CD4-positive, alpha-beta T cell (primary cell): ENCODE measurements around the gene TBCD. TPM values are rescaled to one million over a fixed set of nuclear protein-coding genes. Genes with fewer than 3 reads are reported as not detected.

Experiments
- ATAC-seq: fragments of 200-7000 bp; cut with Tn5 transposase; one replicate; pipeline ENCODE4 v1.10.0; 2022; ENCODE audit warnings: mild to moderate bottlenecking; ENCODE audit not compliant: poor library complexity
- CTCF ChIA-PET: fragments of 350-600 bp; sonication (Branson Sonifier 250); formaldehyde crosslinking; loops from one replicate; lab custom pipeline; 2021; ENCODE audit warnings: antibody characterized with exemption, inconsistent platforms; lab: Charles Lee
- POLR2A ChIA-PET: fragments of 350-600 bp; sonication (Branson Sonifier 250); formaldehyde crosslinking; loops from one replicate; lab custom pipeline; 2021; ENCODE audit warnings: antibody characterized with exemption, inconsistent platforms; lab: Charles Lee
- DNase-seq, 14 experiments: peaks; one replicate each; pipeline ENCODE4 v3.0.0-alpha.2; 2013 to 2020; ENCODE audit warnings: mixed read lengths in 2 of 14
- H3K27ac ChIP-seq, 2 donors: one replicate each; pipeline versions ENCODE4 v1.5.1 to v1.7.0; 2013; ENCODE audit warnings: low read length in 2 of 2, low read depth in 1 of 2, mild to moderate bottlenecking in 1 of 2
- H3K27me3 ChIP-seq, 2 experiments: 1 replicate in 1 of 2; 2 replicates in 1 of 2; pipeline versions ENCODE4 v1.6.1 to v1.7.0; 2013; ENCODE audit warnings: low read length in 2 of 2, control low read depth in 1 of 2, mild to moderate bottlenecking in 1 of 2, moderate library complexity in 1 of 2; ENCODE audit not compliant: insufficient read depth in 2 of 2, control insufficient read depth in 1 of 2
- H3K36me3 ChIP-seq: one replicate; pipeline ENCODE4 v1.6.1; 2013; ENCODE audit warnings: low read length, control low read depth; ENCODE audit not compliant: insufficient read depth
- H3K4me1 ChIP-seq: one replicate; pipeline ENCODE4 v1.6.1; 2013; ENCODE audit warnings: low read length, control low read depth; ENCODE audit not compliant: insufficient read depth
- H3K4me3 ChIP-seq: one replicate; pipeline ENCODE4 v1.5.1; 2013; ENCODE audit warnings: mild to moderate bottlenecking, low read length, moderate library complexity
- H3K9me3 ChIP-seq, 2 experiments: 1 replicate in 1 of 2; 2 replicates in 1 of 2; pipeline versions ENCODE4 v1.6.1 to v1.7.0; 2013; ENCODE audit warnings: low read length in 2 of 2, mild to moderate bottlenecking in 2 of 2, control low read depth in 1 of 2, moderate library complexity in 1 of 2; ENCODE audit not compliant: control insufficient read depth in 1 of 2, insufficient read depth in 1 of 2
- H3K27ac Mint-ChIP-seq: one replicate; pipeline ENCODE4 v1.8.0; 2020; ENCODE audit warnings: mixed read lengths
- H3K27me3 Mint-ChIP-seq: one replicate; pipeline ENCODE4 v1.8.0; 2021; ENCODE audit warnings: mixed read lengths
- H3K36me3 Mint-ChIP-seq: one replicate; pipeline ENCODE4 v1.8.0; 2021; ENCODE audit warnings: low read depth, mixed read lengths
- H3K4me1 Mint-ChIP-seq: one replicate; pipeline ENCODE4 v1.8.0; 2021; ENCODE audit warnings: low read depth, mixed read lengths
- H3K4me3 Mint-ChIP-seq: one replicate; pipeline ENCODE4 v1.8.0; 2020; ENCODE audit warnings: mild to moderate bottlenecking, mixed read lengths
- H3K9me3 Mint-ChIP-seq: one replicate; pipeline ENCODE4 v1.8.0; 2020; ENCODE audit warnings: mixed read lengths
- CTCF ChIP-seq: fragments of 200-600 bp; IDR thresholded peaks from one replicate; pipeline ENCODE4 v1.8.0; 2022; ENCODE audit warnings: antibody characterized with exemption, mild to moderate bottlenecking
- intact Hi-C, 2 experiments: fragments of 100-400 bp; cut with DNase I in 1 of 2; cut with micrococcal nuclease in 1 of 2; formaldehyde crosslinking; loops; one replicate each; pipeline versions ENCODE4 v1.15.1 to v1.9.0; 2023 to 2025; cut with DNase I, micrococcal nuclease
- total RNA-seq, 174 experiments: library from RNA in 2 of 174; stranded (reverse) in 2 of 174; gene quantifications; one replicate each; pipeline ENCODE4 v1.2.3 and lab custom pipeline; 2021 to 2026

The TBCD gene
- total RNA-seq, 2 experiments from 2014 or later = 74.6 to 80.3 TPM

GRCh38 chr17:82957961-82958561 is 206.2 kb downstream of the TBCD start:
- Mint-ChIP-seq H3K27me3 (no peaks in the 10 kb centered on the region), H3K9me3 (peaks cover 11% of the 10 kb centered on the region), H3K4me1 (peaks cover 1% of the 10 kb centered on the region), H3K4me3 (no peak overlapping the region), H3K36me3 (peaks cover 35% of the 10 kb centered on the region), H3K27ac (no peak overlapping the region)
- ChIA-PET CTCF (no interaction called here), POLR2A (no interaction called here)
- TF ChIP-seq CTCF = no peak
- no peak for ATAC-seq
- peak in 2 of 14 experiments; percentile 17 to 27 for DNase-seq
- intact Hi-C loops = no loop called here
- Histone ChIP-seq H3K27ac (no peak overlapping the region), H3K36me3 (peaks cover 6% of the 10 kb centered on the region), H3K27me3 (no peaks in the 10 kb centered on the region), H3K4me1 (peaks cover under 1% of the 10 kb centered on the region), H3K9me3 (peaks cover 0 to 16% of the 10 kb centered on the region in 2 experiments), H3K4me3 (no peak overlapping the region)

- no peak for ATAC-seq
- DNase-seq = peak in 2 of 14 experiments; percentile 10 to 13
These were observed 207.5 kb downstream of the TBCD start for GRCh38 chr17:82959242-82959930.

GRCh38 chr17:82959990-82960418 is 208.1 kb downstream of the TBCD start:
- peaks cover 7% of the 10 kb centered on the region for H3K4me1 Mint-ChIP-seq

More at GRCh38 chr17:82959242-82959930, 207.5 kb downstream of the TBCD start:
- no peak for TF ChIP-seq CTCF
- intact Hi-C loops = no loop called here
- ChIA-PET POLR2A (no interaction called here), CTCF (no interaction called here)
- Histone ChIP-seq H3K4me3 (no peak overlapping the region), H3K27me3 (no peaks in the 10 kb centered on the region), H3K27ac (no peak overlapping the region), H3K9me3 (peaks cover 0 to 16% of the 10 kb centered on the region in 2 experiments), H3K4me1 (peaks cover 6% of the 10 kb centered on the region), H3K36me3 (peaks cover 6% of the 10 kb centered on the region)
- H3K36me3 Mint-ChIP-seq = peaks cover 22% of the 10 kb centered on the region
- no peaks in the 10 kb centered on the region for H3K27me3 Mint-ChIP-seq
- peaks cover 6% of the 10 kb centered on the region for H3K9me3 Mint-ChIP-seq
- no peak overlapping the region for H3K27ac Mint-ChIP-seq
- no peak overlapping the region for H3K4me3 Mint-ChIP-seq
- peaks cover 7% of the 10 kb centered on the region for H3K4me1 Mint-ChIP-seq

More at GRCh38 chr17:82959990-82960418, 208.1 kb downstream of the TBCD start:
- Histone ChIP-seq H3K4me1 (peaks cover 6% of the 10 kb centered on the region), H3K27me3 (no peaks in the 10 kb centered on the region), H3K36me3 (peaks cover 6% of the 10 kb centered on the region), H3K4me3 (no peak overlapping the region), H3K27ac (no peak overlapping the region), H3K9me3 (peaks cover 0 to 16% of the 10 kb centered on the region in 2 experiments)
- POLR2A ChIA-PET = no interaction called here
- DNase-seq = peak in 2 of 14 experiments; percentile 14 to 29
- H3K36me3 Mint-ChIP-seq = peaks cover 16% of the 10 kb centered on the region
- no peak overlapping the region for H3K27ac Mint-ChIP-seq
- ATAC-seq = no peak
- no peaks in the 10 kb centered on the region for H3K27me3 Mint-ChIP-seq
- intact Hi-C loops = no loop called here
- no peak overlapping the region for H3K4me3 Mint-ChIP-seq
- peaks cover 6% of the 10 kb centered on the region for H3K9me3 Mint-ChIP-seq
- CTCF ChIA-PET = no interaction called here
- no peak for TF ChIP-seq CTCF
